Ovary (tissue), 10 donors: ENCODE results near the gene ORMDL1. TPM values are rescaled to one million over a fixed set of nuclear protein-coding genes. Genes with fewer than 3 reads are reported as not detected.

ENCODE experiments used
- DNase-seq, 5 donors: peaks; one replicate each; pipeline ENCODE4 v3.0.0-alpha.2; 2019 to 2020
- H3K27ac ChIP-seq, 2 donors: fragments of 200-600 bp; one replicate each; pipeline versions ENCODE4 v1.5.1 to v1.8.0; 2019 to 2022
- H3K27me3 ChIP-seq: fragments of 200-600 bp; one replicate; pipeline ENCODE4 v1.8.0; 2022
- H3K36me3 ChIP-seq: fragments of 200-600 bp; sonication (generic); one replicate; pipeline ENCODE4 v1.5.1; 2019
- H3K4me1 ChIP-seq: one replicate; pipeline ENCODE4 v1.8.1; 2013; ENCODE audit warnings: mild to moderate bottlenecking, moderate library complexity; ENCODE audit not compliant: insufficient read depth
- H3K4me3 ChIP-seq: fragments of 200-600 bp; sonication (generic); one replicate; pipeline ENCODE4 v1.5.1; 2017
- H3K9me3 ChIP-seq, 2 donors: fragments of 200-600 bp in 1 of 2; sonication (generic) in 1 of 2; one replicate each; pipeline versions ENCODE4 v1.5.1 to v1.8.1; 2013 to 2019; ENCODE audit warnings: mild to moderate bottlenecking in 1 of 2, moderate library complexity in 1 of 2
- CTCF ChIP-seq, 3 donors: fragments of 450-650 bp in 2 of 3; fragments of 200-600 bp in 1 of 3; IDR thresholded peaks; one replicate each; pipeline versions ENCODE4 v1.5.1 to v1.8.0; 2016 to 2022; ENCODE audit warnings: antibody characterized with exemption in 3 of 3, mild to moderate bottlenecking in 1 of 3
- EP300 ChIP-seq: sonication (generic); formaldehyde crosslinking; IDR thresholded peaks from one replicate; pipeline ENCODE4 v1.6.1; 2017; ENCODE audit warnings: antibody characterized with exemption
- POLR2A ChIP-seq: fragments of 450-650 bp; IDR thresholded peaks from one replicate; pipeline ENCODE4 v1.6.1; 2017; ENCODE audit warnings: antibody characterized with exemption, mild to moderate bottlenecking, moderate library complexity
- WGBS, 3 donors: extraction: QIAGEN DNeasy Blood & Tissue Kit in 1 of 3; methylation state at CpG; one replicate each; pipeline versions ENCODE4 v1.1.5 to v1.1.7; 2013 to 2017; 5-methylcytosine and 5-hydroxymethylcytosine counted together
- intact Hi-C, 4 donors: fragments of 100-400 bp; cut with DNase I; formaldehyde crosslinking; loops; one replicate each; pipeline versions ENCODE4 v1.11.0 to v1.15.1; 2022 to 2023
- long read RNA-seq, 3 donors: library from polyadenylated mRNA in 2 of 3; unstranded in 2 of 3; transcript quantifications; one replicate each; pipeline ENCODE4 v2.0.0 and lab custom pipeline, GENCODE V29; 2021 to 2026
- polyA plus RNA-seq, 2 donors: library from polyadenylated mRNA; stranded (reverse); fragments of 200-250 nt in 1 of 2; fragments of 350-450 nt in 1 of 2; fragmentation: Illumina TruSeq in 1 of 2; extraction: RNeasy Lipid Tissue Mini Kit (QIAGEN cat#74804) in 1 of 2; gene quantifications; one replicate each; pipeline ENCODE4 v1.2.3, GENCODE V29; 2013 to 2014
- total RNA-seq, 7 donors: library from RNA; depleted of rRNA in 2 of 7; stranded (reverse); fragments of >200 nt in 2 of 7; fragmentation: NEBNext Ultra II Directional in 3 of 7; extraction: Animal tissue kit (Norgen Biotek cat#: 25700) in 3 of 7; gene quantifications; one replicate each; pipeline versions ENCODE4 v1.1.0 to v1.2.4, GENCODE V29; 2016 to 2023
- donor health status: DM: no; HTN: no; CAD: no; lungs with moderate emphysema.
- donor health status: DM: no; HTN: no; CAD: no.
- donor health status: Bipolar disorder and iron deficiency.
- donor health status: DM: yes; HTN: yes; CAD: no.
- donor health status: DM: no; HTN: no; CAD: no.
- donor health status: DM: yes; HTN: yes; CAD: no.

Gene ORMDL1
- total RNA-seq: 10 to 100 TPM; 34.8 to 55.4 (median 48.7) TPM
- polyA plus RNA-seq: 10 to 100 TPM; 43.6 to 70.7 TPM
- long read RNA-seq, donor 1, transcript ORMDL1-202 (5 exons, 1,137 nt): minor isoform, 14 of 152 reads
- long read RNA-seq, donor 1, transcript ORMDL1-201 (3 exons, 2,692 nt): minor isoform, 39 of 152 reads
- long read RNA-seq, donor 1, transcript ORMDL1-203 (4 exons, 2,009 nt): major isoform, 70 of 152 reads
- long read RNA-seq, donor 1, partial matches to known transcripts: 2 of 152 reads
- long read RNA-seq, donor 1, other reads (novel, unspliced or antisense): 24 of 152 reads
- long read RNA-seq, donor 2, transcript ORMDL1-202 (5 exons, 1,137 nt): minor isoform, 11 of 153 reads
- long read RNA-seq, donor 2, transcript ORMDL1-203 (4 exons, 2,009 nt): major isoform, 50 of 153 reads
- long read RNA-seq, donor 2, transcript ORMDL1-201 (3 exons, 2,692 nt): minor isoform, 33 of 153 reads
- long read RNA-seq, donor 2, partial matches to known transcripts: 47 of 153 reads
- long read RNA-seq, donor 2, other reads (novel, unspliced or antisense): 10 of 153 reads
- long read RNA-seq, donor 3, transcript ORMDL1-203 (4 exons, 2,009 nt): major isoform, 25 of 65 reads
- long read RNA-seq, donor 3, transcript ORMDL1-201 (3 exons, 2,692 nt): minor isoform, 22 of 65 reads
- long read RNA-seq, donor 3, transcript ORMDL1-202 (5 exons, 1,137 nt): minor isoform, 7 of 65 reads
- long read RNA-seq, donor 3, partial matches to known transcripts: 5 of 65 reads
- long read RNA-seq, donor 3, other reads (novel, unspliced or antisense): 6 of 65 reads

DNA sequence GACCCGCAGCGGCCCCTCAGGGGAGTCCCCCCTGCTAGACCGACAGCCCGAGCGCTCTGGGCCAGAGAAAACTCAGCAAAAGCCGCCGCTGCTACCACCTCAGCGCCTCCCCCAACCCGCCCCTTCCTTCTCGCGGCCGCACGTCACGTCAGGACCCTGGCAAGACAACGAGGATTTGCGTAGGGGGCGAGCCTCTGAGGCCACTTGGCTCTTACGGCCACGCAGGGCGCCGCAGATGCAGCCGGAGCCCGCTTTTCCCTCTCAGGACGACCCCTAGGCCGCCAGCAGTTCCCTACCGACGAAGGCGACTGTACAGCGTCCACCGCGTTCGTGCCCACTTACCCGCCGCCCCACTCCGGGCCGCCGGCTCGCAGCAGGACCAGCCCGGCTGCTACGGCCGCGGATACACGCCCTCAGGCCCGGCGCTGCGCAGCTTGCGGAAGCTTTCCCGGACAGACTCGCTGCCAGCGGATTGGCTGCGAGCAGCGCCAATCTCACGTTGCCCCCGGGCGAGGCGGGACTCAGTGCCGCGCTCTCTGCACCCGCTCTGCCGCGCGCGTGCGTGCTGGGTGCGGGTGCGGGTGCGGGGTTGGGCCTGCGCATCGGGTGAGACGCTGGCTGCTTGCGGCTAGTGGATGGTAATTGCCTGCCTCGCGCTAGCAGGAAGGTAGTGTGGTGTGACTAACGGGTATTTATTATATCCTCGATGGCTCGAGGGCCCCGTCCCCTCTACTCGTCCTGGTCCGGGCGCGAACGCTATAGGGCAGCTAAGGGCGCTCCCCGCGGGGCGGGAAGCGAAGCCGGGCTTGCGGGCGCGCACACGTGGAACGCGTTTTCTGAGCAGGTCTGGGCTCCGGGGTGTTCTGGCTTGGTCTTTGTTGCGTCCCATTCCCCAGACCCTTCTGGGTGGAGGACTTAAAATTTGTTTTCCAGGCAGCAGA lies at the start of gene ORMDL1, which contains the start of gene PMS1:
ORMDL1 (minus strand) TSS at position 413 of the 941 bp plus-strand sequence. CDS start 1,744 bp downstream, outside the sequence.
PMS1 (plus strand) TSS at position 524 of the 941 bp plus-strand sequence. CDS start 7,360 bp downstream, outside the sequence.
- Histone ChIP-seq H3K4me3 (peak within 1 kb of the TSS; percentile 78), H3K27me3 (no peaks in the 10 kb centered on the region), H3K27ac (peak within 1 kb of the TSS; percentile 68 to 93), H3K9me3 (no peaks in the 10 kb centered on the region), H3K4me1 (peaks cover 5% of the 10 kb centered on the region), H3K36me3 (no peaks in the 10 kb centered on the region)
- peak; percentile 94 to 98 (median 95) for DNase-seq
- 0 to 1% (median 0%) methylated on average over 85 to 96 of the region's 96 CpGs for WGBS, 3 donors
- intact Hi-C loops: no loop called here
- TF ChIP-seq CTCF (IDR thresholded peaks at IDR 0.05) (peak in 2 of 3 donors; percentile 21 to 28), EP300 (no peak), POLR2A (peak; percentile 89)

DNA sequence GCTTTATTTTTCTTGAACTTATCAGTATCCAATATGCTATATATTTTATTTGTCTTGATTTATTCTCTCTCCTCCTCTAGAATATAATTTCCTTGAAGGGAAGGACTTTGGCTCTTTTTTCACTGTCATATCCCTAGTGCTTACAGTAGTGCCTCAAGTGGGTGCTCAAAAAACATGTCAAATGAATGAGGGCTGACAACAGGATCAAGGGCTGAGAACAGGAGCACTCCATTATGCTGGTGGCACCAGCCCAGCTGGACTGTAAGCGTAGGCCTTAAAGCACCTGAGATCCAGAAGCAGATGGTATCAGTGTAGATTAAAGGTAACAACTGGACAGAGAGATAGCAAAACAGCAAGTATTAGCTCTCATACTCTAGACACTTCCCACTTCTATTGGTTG lies 46.4 kb upstream of the ORMDL1 start:
- WGBS, 3 donors: 96 to 100% (median 98%) methylated on average over 1 of the region's 1 CpG
- intact Hi-C loops: no loop called here

GRCh38 chr2:189829102-189829833 lies 45.1 kb upstream of the ORMDL1 start:
- no peaks in the 10 kb centered on the region for H3K36me3 ChIP-seq
- intact Hi-C loops: no loop called here
- WGBS, 3 donors: 74 to 83% (median 77%) methylated on average over 4 of the region's 4 CpGs

More for the DNA sequence above, 46.4 kb upstream of the ORMDL1 start:
- H3K36me3 ChIP-seq: no peaks in the 10 kb centered on the region
- peaks cover under 1% of the 10 kb centered on the region for H3K4me1 ChIP-seq
- no peak overlapping the region for H3K4me3 ChIP-seq
- no peaks in the 10 kb centered on the region for H3K9me3 ChIP-seq
- TF ChIP-seq CTCF (IDR thresholded peaks at IDR 0.05): no peak
- TF ChIP-seq EP300: no peak
- TF ChIP-seq POLR2A: no peak
- no peak for DNase-seq
- no peaks in the 10 kb centered on the region for H3K27me3 ChIP-seq
- H3K27ac ChIP-seq: no peak overlapping the region

More at GRCh38 chr2:189829102-189829833, 45.1 kb upstream of the ORMDL1 start:
- no peak for DNase-seq
- no peak for TF ChIP-seq EP300
- no peak for TF ChIP-seq CTCF (IDR thresholded peaks at IDR 0.05)
- TF ChIP-seq POLR2A: no peak
- no peak overlapping the region for H3K27ac ChIP-seq
- H3K4me3 ChIP-seq: no peak overlapping the region
- no peaks in the 10 kb centered on the region for H3K9me3 ChIP-seq
- no peaks in the 10 kb centered on the region for H3K27me3 ChIP-seq
- H3K4me1 ChIP-seq: no peaks in the 10 kb centered on the region
